UCSD-AML1 (cell line): ENCODE data around the gene MMP3.

Source experiments
- DNase-seq: peaks from one replicate; lab custom pipeline; 2025; ENCODE audit not compliant: unreplicated experiment; lab: John Stamatoyannopoulos, UW

Gene MMP3

GRCh38 chr11:102832612-102833011, 10.8 kb downstream of the MMP3 start:
- no peak for DNase-seq

GRCh38 chr11:102831489-102832440, 11.6 kb downstream of the MMP3 start:
- no peak for DNase-seq

GRCh38 chr11:102831128-102831488, 12.3 kb downstream of the MMP3 start:
- DNase-seq = no peak

- DNase-seq = no peak
Measured at GRCh38 chr11:102830001-102830727, 13.2 kb downstream of the MMP3 start.

- DNase-seq = no peak
Measured at GRCh38 chr11:102829316-102830000, 14.0 kb downstream of the MMP3 start.

GRCh38 chr11:102824556-102824955, 18.9 kb downstream of the MMP3 start:
- DNase-seq = no peak

- no peak for DNase-seq
Measured at GRCh38 chr11:102819491-102819890, 23.9 kb downstream of the MMP3 start.

- no peak for DNase-seq
Measured at GRCh38 chr11:102813484-102813883, 29.9 kb downstream of the MMP3 start.

GRCh38 chr11:102812188-102812587, 31.2 kb downstream of the MMP3 start:
- DNase-seq = no peak

GRCh38 chr11:102810950-102811660, 32.3 kb downstream of the MMP3 start:
- no peak for DNase-seq

GRCh38 chr11:102809971-102810370, 33.4 kb downstream of the MMP3 start:
- no peak for DNase-seq

- peak; percentile 27 for DNase-seq
Measured at GRCh38 chr11:102807921-102808320, 35.5 kb downstream of the MMP3 start.

- no peak for DNase-seq
Measured at GRCh38 chr11:102806296-102806695, 37.1 kb downstream of the MMP3 start.

GRCh38 chr11:102802341-102802740, 41.1 kb downstream of the MMP3 start:
- DNase-seq = no peak

GRCh38 chr11:102800767-102801166, 42.6 kb downstream of the MMP3 start:
- no peak for DNase-seq

- DNase-seq = no peak
Measured at GRCh38 chr11:102799681-102800340, 43.6 kb downstream of the MMP3 start.

GRCh38 chr11:102798012-102798746, 45.2 kb downstream of the MMP3 start, which contains the start of gene MMP1:
MMP1 (minus strand) TSS chr11:102798160; CDS start chr11:102798092, 68 bp downstream.
- no peak for DNase-seq

- peak; percentile 17 for DNase-seq
Measured at GRCh38 chr11:102794382-102794781, 49.0 kb downstream of the MMP3 start.

- DNase-seq = no peak
Measured at GRCh38 chr11:102793677-102794290, 49.6 kb downstream of the MMP3 start.
